ENCODE measurements around the gene OXER1. TPM values are rescaled to one million over a fixed set of nuclear protein-coding genes. Genes with fewer than 3 reads are reported as not detected.
"Not testable (repeated sequence)": the region's sequence is repeated elsewhere in the genome, so short reads cannot be mapped to it uniquely, and the experiment has no call there.

OXER1 gene
- total and polyA plus RNA-seq, 2 of the 13 experiments (the other 11 are each of a cell fraction or from before 2014, with no cell fraction given): 8.0 to 9.0 TPM

- TF ChIP-seq, protein P1, sequence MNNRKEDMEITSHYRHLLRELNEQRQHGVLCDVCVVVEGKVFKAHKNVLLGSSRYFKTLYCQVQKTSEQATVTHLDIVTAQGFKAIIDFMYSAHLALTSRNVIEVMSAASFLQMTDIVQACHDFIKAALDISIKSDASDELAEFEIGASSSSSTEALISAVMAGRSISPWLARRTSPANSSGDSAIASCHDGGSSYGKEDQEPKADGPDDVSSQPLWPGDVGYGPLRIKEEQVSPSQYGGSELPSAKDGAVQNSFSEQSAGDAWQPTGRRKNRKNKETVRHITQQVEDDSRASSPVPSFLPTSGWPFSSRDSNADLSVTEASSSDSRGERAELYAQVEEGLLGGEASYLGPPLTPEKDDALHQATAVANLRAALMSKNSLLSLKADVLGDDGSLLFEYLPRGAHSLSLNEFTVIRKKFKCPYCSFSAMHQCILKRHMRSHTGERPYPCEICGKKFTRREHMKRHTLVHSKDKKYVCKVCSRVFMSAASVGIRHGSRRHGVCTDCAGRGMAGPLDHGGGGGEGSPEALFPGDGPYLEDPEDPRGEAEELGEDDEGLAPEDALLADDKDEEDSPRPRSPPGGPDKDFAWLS (CRISPR knock-in tag; IDR thresholded peaks at IDR 0.05; ENCODE audit: borderline replicate concordance): no peak
- TF ChIP-seq, protein P2, sequence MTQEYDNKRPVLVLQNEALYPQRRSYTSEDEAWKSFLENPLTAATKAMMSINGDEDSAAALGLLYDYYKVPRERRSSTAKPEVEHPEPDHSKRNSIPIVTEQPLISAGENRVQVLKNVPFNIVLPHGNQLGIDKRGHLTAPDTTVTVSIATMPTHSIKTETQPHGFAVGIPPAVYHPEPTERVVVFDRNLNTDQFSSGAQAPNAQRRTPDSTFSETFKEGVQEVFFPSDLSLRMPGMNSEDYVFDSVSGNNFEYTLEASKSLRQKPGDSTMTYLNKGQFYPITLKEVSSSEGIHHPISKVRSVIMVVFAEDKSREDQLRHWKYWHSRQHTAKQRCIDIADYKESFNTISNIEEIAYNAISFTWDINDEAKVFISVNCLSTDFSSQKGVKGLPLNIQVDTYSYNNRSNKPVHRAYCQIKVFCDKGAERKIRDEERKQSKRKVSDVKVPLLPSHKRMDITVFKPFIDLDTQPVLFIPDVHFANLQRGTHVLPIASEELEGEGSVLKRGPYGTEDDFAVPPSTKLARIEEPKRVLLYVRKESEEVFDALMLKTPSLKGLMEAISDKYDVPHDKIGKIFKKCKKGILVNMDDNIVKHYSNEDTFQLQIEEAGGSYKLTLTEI (CRISPR knock-in tag; conservative IDR thresholded peaks at IDR 0.05): no peak
- no peak for TF ChIP-seq ZSCAN22 (CRISPR knock-in tag; IDR thresholded peaks at IDR 0.05)
Observed at GRCh38 chr2:42733852-42734251, 30.1 kb downstream of the OXER1 start (continued).

DNA sequence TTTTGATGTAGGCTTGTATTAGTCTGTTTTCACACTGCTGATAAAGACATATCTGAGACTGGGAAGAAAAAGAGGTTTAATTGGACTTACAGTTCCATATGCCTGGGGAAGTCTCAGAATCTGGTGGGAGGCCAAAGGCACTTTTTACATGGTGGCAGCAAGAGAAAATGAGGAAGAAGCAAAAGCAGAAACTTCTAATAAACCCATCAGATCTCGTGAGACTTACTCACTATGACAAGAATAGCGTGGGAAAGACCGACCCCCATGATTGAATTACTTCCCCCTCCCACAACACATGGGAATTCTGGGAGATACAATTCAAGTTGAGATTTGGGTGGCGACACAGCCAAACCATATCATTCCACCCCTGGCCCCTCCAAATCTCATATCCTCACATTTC lies 32.6 kb downstream of the OXER1 start:
- FAIRE-seq, POLR2A ChIA-PET: not testable (repeated sequence)

More for the DNA sequence above, 32.6 kb downstream of the OXER1 start:
- H3K4me2 ChIP-seq (ENCODE audit: low read depth, low read length); H3K27me3 ChIP-seq (ENCODE audit: control insufficient read depth in 1 of 2, insufficient read depth in 2 of 2, low read length in 2 of 2); H3K4me1 ChIP-seq (ENCODE audit: insufficient read depth, low read length); H3K9me3 ChIP-seq (ENCODE audit: low read length); ATAC-seq; BruUV-seq (replicated peaks); DNase-seq (ENCODE audit: low spot score); H3K9ac ChIP-seq (ENCODE audit: insufficient read depth, low read depth, low read length); CTCF ChIA-PET (ENCODE audit: low intra/inter-chr PET ratio, low total read pairs); H3K27ac ChIP-seq (ENCODE audit: extremely low read length, insufficient read depth, low read length); H3K79me2 ChIP-seq (ENCODE audit: insufficient read depth, low read length); H2AFZ ChIP-seq (ENCODE audit: low read length); intact Hi-C loops (cut with micrococcal nuclease; ENCODE audit: unreplicated experiment); in situ Hi-C loops (cut with HindIII; ENCODE audit: extremely low pct_ligation_motif_present, low pct_unique_long_range_greater_than_20kb); H4K20me1 ChIP-seq (ENCODE audit: insufficient read depth, low read length); H3K36me3 ChIP-seq (replicated peaks in 1 of 2; ENCODE audit: control insufficient read depth in 1 of 2, insufficient read depth in 2 of 2, low read length in 2 of 2); H3K4me3 ChIP-seq (replicated peaks in 1 of 3; ENCODE audit: insufficient read depth in 1 of 3, low read depth in 2 of 3, low read length in 3 of 3): not testable (repeated sequence)
- WGBS (ENCODE audit: low lambda C conversion rate): 96% methylated on average over 4 of the region's 4 CpGs
